Endothelial cell of umbilical vein (primary cell): ENCODE measurements around the gene ZNF839. TPM values are rescaled to one million over a fixed set of nuclear protein-coding genes. Genes with fewer than 3 reads are reported as not detected.

Experiments
- BruUV-seq: library from RNA; stranded (reverse); fragments of 400-500 nt; replicated peaks from 2 replicates; lab custom pipeline; 2021; lab: Mats Ljungman, UMichigan
- CTCF ChIA-PET: fragments of 300-600, 350-600 bp; sonication (Branson Sonifier 250); formaldehyde crosslinking; loops from one replicate; lab custom pipeline; 2021; ENCODE audit warnings: antibody characterized with exemption, inconsistent platforms; lab: Charles Lee
- POLR2A ChIA-PET: fragments of 300-600, 350-600 bp; sonication (Branson Sonifier 250); formaldehyde crosslinking; loops from one replicate; lab custom pipeline; 2021; ENCODE audit warnings: antibody characterized with exemption, inconsistent platforms; lab: Charles Lee
- DNase-seq: peaks from one replicate; pipeline ENCODE4 v3.0.0-alpha.2; 2011; ENCODE audit warnings: low read depth, low spot score
- FAIRE-seq: peaks from 2 replicates; lab custom pipeline; 2011; peaks lifted over from hg19 to GRCh38; lab: Jason Lieb, UNC
- H2AFZ ChIP-seq: 2 replicates; pipeline ENCODE4 v1.6.0; 2012; ENCODE audit warnings: low read depth, low read length, control low read depth, inconsistent platforms
- H3K27ac ChIP-seq: 2 replicates; pipeline ENCODE4 v1.5.1; 2011; ENCODE audit warnings: low read depth, mild to moderate bottlenecking, control low read depth, low read length, moderate library complexity; ENCODE audit not compliant: insufficient read depth
- H3K27me3 ChIP-seq, 2 experiments: 2 replicates each; pipeline versions ENCODE4 v1.6.0 to v1.6.1; 2011; ENCODE audit warnings: low read length in 2 of 2, mixed read lengths in 1 of 2; ENCODE audit not compliant: control insufficient read depth in 2 of 2, insufficient read depth in 2 of 2
- H3K36me3 ChIP-seq, 2 experiments: 2 replicates in 1 of 2; 3 replicates in 1 of 2; pipeline ENCODE4 v1.5.1; 2011; ENCODE audit warnings: low read length in 2 of 2, mild to moderate bottlenecking in 1 of 2, moderate library complexity in 1 of 2; ENCODE audit not compliant: control insufficient read depth in 2 of 2, insufficient read depth in 2 of 2; ENCODE audit errors: extremely low read depth in 1 of 2
- H3K4me1 ChIP-seq: 3 replicates; pipeline ENCODE4 v1.5.1; 2011; ENCODE audit warnings: mild to moderate bottlenecking, low read length; ENCODE audit not compliant: control insufficient read depth, insufficient read depth; ENCODE audit errors: extremely low read depth
- H3K4me2 ChIP-seq: 2 replicates; pipeline ENCODE4 v1.6.1; 2011; ENCODE audit warnings: low read length, control low read depth, mixed read lengths; ENCODE audit not compliant: insufficient read depth
- H3K4me3 ChIP-seq, 3 experiments: fragments of 200-600 bp in 1 of 3; sonication (generic), shearing (Covaris generic) in 1 of 3; replicated peaks in 1 of 3; 2 replicates each; pipeline ENCODE4 v1.5.1; 2011 to 2016; ENCODE audit warnings: control low read depth in 3 of 3, low read length in 3 of 3, mild to moderate bottlenecking in 2 of 3, inconsistent platforms in 1 of 3, low read depth in 1 of 3, moderate library complexity in 1 of 3; ENCODE audit not compliant: insufficient read depth in 1 of 3
- H3K79me2 ChIP-seq: 2 replicates; pipeline ENCODE4 v1.6.0; 2012; ENCODE audit warnings: low read length, inconsistent platforms; ENCODE audit not compliant: control insufficient read depth, insufficient read depth
- H3K9ac ChIP-seq: replicated peaks from 2 replicates; pipeline ENCODE3; 2011; ENCODE audit warnings: low read length, control low read depth; ENCODE audit not compliant: insufficient read depth; ENCODE audit errors: extremely low read depth
- H3K9me1 ChIP-seq: replicated peaks from 3 replicates; pipeline ENCODE4 v1.6.0; 2011; ENCODE audit warnings: mild to moderate bottlenecking, low read length; ENCODE audit not compliant: control insufficient read depth, insufficient read depth; ENCODE audit errors: extremely low read depth
- H3K9me3 ChIP-seq: replicated peaks from 2 replicates; pipeline ENCODE4 v1.5.1; 2012; ENCODE audit warnings: low read length, inconsistent platforms; ENCODE audit not compliant: control insufficient read depth, insufficient read depth
- H4K20me1 ChIP-seq: replicated peaks from 2 replicates; pipeline ENCODE3; 2011; ENCODE audit warnings: mild to moderate bottlenecking, low read length; ENCODE audit not compliant: control insufficient read depth, insufficient read depth; ENCODE audit errors: extremely low read depth
- CTCF ChIP-seq, 2 donors: IDR thresholded peaks; 1 replicate in 1 of 2; 2 replicates in 1 of 2; pipeline ENCODE4 v1.5.1; 2011; ENCODE audit warnings: low read length in 2 of 2, mild to moderate bottlenecking in 2 of 2, moderate library complexity in 2 of 2, control low read depth in 1 of 2, inconsistent platforms in 1 of 2, low read depth in 1 of 2; ENCODE audit not compliant: insufficient read depth in 1 of 2; ENCODE audit errors: extremely low read depth in 1 of 2
- EZH2 ChIP-seq: IDR thresholded peaks from 2 replicates; pipeline ENCODE4 v1.6.1; 2012; ENCODE audit warnings: borderline replicate concordance, low read depth, mild to moderate bottlenecking, moderate library complexity, low read length, inconsistent platforms; ENCODE audit not compliant: severe bottlenecking
- GATA2 ChIP-seq: IDR thresholded peaks from 2 replicates; pipeline ENCODE4 v1.7.0; 2011; ENCODE audit warnings: low read depth, mild to moderate bottlenecking, moderate library complexity, mixed read lengths, low read length; ENCODE audit not compliant: insufficient read length, insufficient read depth
- JUN ChIP-seq: IDR thresholded peaks from 2 replicates; pipeline ENCODE4 v1.6.1; 2011; ENCODE audit warnings: borderline replicate concordance, low read depth; ENCODE audit not compliant: insufficient read length, insufficient read depth
- POLR2A ChIP-seq: IDR thresholded peaks from 2 replicates; pipeline ENCODE4 v1.6.1; 2012; ENCODE audit warnings: low read depth, mild to moderate bottlenecking, control low read depth, low read length
- POLR2AphosphoS5 ChIP-seq: IDR thresholded peaks from 2 replicates; pipeline ENCODE4 v1.6.1; 2012; ENCODE audit warnings: low read depth, mild to moderate bottlenecking, control low read depth, low read length, moderate library complexity; ENCODE audit not compliant: insufficient read depth
- dilution Hi-C: fragments of 300-500 bp; cut with MboI; formaldehyde crosslinking; loops from one replicate; pipeline ENCODE4 v1.15.0; 2019; ENCODE audit warnings: low sequenced_read_pairs; ENCODE audit not compliant: extremely low pct_ligation_motif_present
- intact Hi-C: fragments of 100-400 bp; cut with micrococcal nuclease; formaldehyde crosslinking; loops from one replicate; pipeline ENCODE4 v1.10.0; 2022
- polyA plus RNA-seq, 4 experiments: library from polyadenylated mRNA; depleted of rRNA in 3 of 4; stranded (reverse) in 3 of 4; unstranded in 1 of 4; fragments of >200 nt; gene quantifications; 2 replicates each; pipeline versions ENCODE4 v1.2.1 to v1.2.3, GENCODE V29; 2011 to 2012; ENCODE audit warnings: missing spikeins in 1 of 4
- total RNA-seq: library from RNA; stranded (reverse); gene quantifications from 2 replicates; pipeline ENCODE4 v1.2.3, GENCODE V29; 2021

Gene ZNF839
- total and polyA plus RNA-seq, 2 donors (not counting 3 experiments of a cell fraction or from before 2014, with no cell fraction given) = 9.8 to 12.5 TPM

GRCh38 chr14:102316338-102316742 is 3.2 kb upstream of the ZNF839 start:
- DNase-seq = no peak
- Histone ChIP-seq H3K4me1 (peaks cover 25% of the 10 kb centered on the region), H3K9me3 (no peaks in the 10 kb centered on the region), H4K20me1 (no peaks in the 10 kb centered on the region), H3K4me2 (peak overlapping the region; percentile 38), H3K27ac (no peak overlapping the region), H2AFZ (peak overlapping the region; percentile 50), H3K36me3 (no peaks in the 10 kb centered on the region), H3K27me3 (no peaks in the 10 kb centered on the region), H3K9ac (no peak overlapping the region), H3K4me3 (peak overlapping the region in 2 of 3 experiments; percentile 31 to 33), H3K79me2 (peaks cover 5% of the 10 kb centered on the region), H3K9me1 (no peaks in the 10 kb centered on the region)
- intact Hi-C loops = loop anchor here (2.0 to 10.0 kb wide), 2 partner anchors 356 to 552 kb away; partner anchors contain the start of gene PPP2R5C
- CTCF ChIA-PET = interaction anchor here (0.7 to 2.3 kb wide), 11 partner anchors 11 to 253 kb away, joined by 3 to 10 read pairs (median 4); partner anchors contain the start of gene MOK
- TF ChIP-seq GATA2 (no peak), POLR2A (peak; percentile 12)
- no peak for FAIRE-seq
- BruUV-seq = no TSS peak
- dilution Hi-C loops = no loop called here
- POLR2A ChIA-PET = interaction anchor here (0.6 kb wide), 1 partner anchor 134 kb away, joined by 3 read pairs; no protein-coding TSS in a partner anchor

GRCh38 chr14:102316743-102317563 is 2.6 kb upstream of the ZNF839 start:
- peaks cover 25% of the 10 kb centered on the region for H3K4me1 ChIP-seq
- POLR2A ChIA-PET = interaction anchor here (0.6 kb wide), 1 partner anchor 133 kb away, joined by 3 read pairs; no protein-coding TSS in a partner anchor
- intact Hi-C loops = loop anchor here (2.0 to 10.0 kb wide), 2 partner anchors 356 to 552 kb away; partner anchors contain the start of gene PPP2R5C

More at GRCh38 chr14:102316743-102317563, 2.6 kb upstream of the ZNF839 start:
- FAIRE-seq (peak; percentile 97), DNase-seq (peak; percentile 93)
- Histone ChIP-seq H3K27ac (no peak overlapping the region), H3K79me2 (peaks cover 5% of the 10 kb centered on the region), H2AFZ (peak overlapping the region; percentile 91), H3K4me2 (peak overlapping the region; percentile 38), H3K4me3 (peak overlapping the region; percentile 9 to 54 (median 31)), H3K36me3 (no peaks in the 10 kb centered on the region), H3K9me1 (no peaks in the 10 kb centered on the region), H4K20me1 (no peaks in the 10 kb centered on the region), H3K9me3 (no peaks in the 10 kb centered on the region), H3K27me3 (no peaks in the 10 kb centered on the region), H3K9ac (peak overlapping the region; percentile 4)
- no TSS peak for BruUV-seq
- dilution Hi-C loops = no loop called here
- TF ChIP-seq CTCF (IDR thresholded peaks at IDR 0.05; ENCODE audit: extremely low read depth in 1 of 2, insufficient read depth in 1 of 2, low read depth in 1 of 2, low read length in 2 of 2) (peak; percentile 76 to 85), EZH2 (no peak), JUN (no peak), POLR2A (peak; percentile 39), POLR2AphosphoS5 (peak; percentile 39)
- CTCF ChIA-PET = interaction anchor here (0.6 to 2.3 kb wide), 18 partner anchors 12 to 265 kb away, joined by 3 to 10 read pairs (median 4); partner anchors contain the start of genes ANKRD9 and MOK
